SHP77 (cell line): ENCODE measurements around the gene SIAH3.
"Not testable (repeated sequence)": the region's sequence is repeated elsewhere in the genome, so short reads cannot be mapped to it uniquely, and the experiment has no call there.

Experiments used
- DNase-seq, 2 experiments: peaks; one replicate each; lab custom pipeline; 2025; lab: John Stamatoyannopoulos, UW

SIAH3 gene, protein sequence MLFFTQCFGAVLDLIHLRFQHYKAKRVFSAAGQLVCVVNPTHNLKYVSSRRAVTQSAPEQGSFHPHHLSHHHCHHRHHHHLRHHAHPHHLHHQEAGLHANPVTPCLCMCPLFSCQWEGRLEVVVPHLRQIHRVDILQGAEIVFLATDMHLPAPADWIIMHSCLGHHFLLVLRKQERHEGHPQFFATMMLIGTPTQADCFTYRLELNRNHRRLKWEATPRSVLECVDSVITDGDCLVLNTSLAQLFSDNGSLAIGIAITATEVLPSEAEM

DNA sequence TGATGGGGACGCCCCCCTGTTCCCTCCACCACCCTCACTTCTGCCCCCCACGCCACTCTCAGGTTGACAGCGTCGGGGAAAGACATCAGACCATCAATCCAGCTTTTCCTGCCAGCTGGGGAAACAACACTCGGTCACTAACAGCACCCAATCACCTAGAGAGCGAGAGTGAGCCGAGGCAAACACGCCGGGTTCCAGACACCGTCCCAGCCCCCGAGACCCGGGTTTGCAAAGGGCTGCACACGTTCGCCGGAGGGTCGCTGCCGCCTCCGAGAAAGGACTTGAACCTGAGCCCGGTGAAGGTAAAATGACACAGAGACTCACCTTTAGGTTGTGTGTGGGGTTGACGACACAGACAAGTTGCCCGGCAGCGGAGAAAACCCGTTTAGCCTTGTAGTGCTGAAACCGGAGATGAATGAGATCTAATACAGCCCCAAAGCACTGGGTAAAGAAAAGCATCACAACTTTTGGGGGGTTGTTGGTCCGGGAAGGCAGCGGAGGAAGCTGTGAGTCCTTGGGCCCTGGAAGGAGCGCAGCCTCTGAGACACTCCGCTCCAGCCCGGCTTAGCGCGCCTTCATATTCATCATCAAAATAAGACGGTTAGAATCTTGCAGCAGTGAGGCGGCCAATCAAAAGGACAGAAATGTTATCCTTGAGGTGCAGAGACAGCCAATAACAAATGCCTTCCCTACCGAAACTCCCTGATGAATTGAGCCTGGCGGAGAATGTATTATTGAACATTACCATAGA is at the start of gene SIAH3:
SIAH3 (minus strand) TSS at position 583 of the 751 bp plus-strand sequence; CDS start at position 459, 124 bp downstream.
- DNase-seq = no peak

DNA sequence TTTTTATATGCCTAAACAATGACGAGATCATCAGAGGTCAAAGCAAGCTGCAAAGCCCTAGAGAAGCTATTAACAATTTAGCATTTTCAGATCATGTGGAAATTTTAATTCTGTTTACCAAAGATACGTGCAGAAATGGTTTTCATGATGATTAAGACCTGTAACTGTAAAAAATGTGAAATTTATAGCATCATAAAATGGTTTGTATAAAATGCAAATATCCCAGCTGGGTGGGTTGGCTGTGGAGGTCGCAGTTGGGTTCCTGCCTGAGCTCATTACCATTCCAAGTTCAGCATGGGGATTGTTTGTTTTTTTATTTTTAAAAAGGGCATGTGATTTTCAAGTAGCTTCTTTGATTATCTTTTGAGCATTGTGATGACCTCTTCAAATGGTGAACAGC is 47.9 kb upstream of the SIAH3 start:
- no peak for DNase-seq

DNA sequence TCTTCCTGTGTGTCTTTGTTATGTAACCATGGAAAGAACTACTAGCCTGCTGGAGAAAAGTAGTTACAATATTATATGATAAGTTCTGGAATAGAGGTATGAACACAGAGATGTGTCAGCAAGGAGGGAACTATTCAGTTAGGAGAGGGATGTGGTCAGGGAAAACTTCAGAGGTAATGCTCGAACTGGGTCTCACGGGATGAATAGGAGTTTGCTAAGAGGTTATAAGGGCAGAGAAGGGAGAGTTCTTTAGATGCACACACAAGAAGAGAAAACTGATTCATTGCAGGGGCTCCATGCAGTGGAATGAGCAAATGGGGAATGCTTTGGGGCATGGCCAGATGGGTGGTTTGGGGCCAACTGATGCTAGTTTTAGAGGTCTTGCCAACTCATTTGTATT is 46.0 kb upstream of the SIAH3 start:
- DNase-seq = no peak

DNA sequence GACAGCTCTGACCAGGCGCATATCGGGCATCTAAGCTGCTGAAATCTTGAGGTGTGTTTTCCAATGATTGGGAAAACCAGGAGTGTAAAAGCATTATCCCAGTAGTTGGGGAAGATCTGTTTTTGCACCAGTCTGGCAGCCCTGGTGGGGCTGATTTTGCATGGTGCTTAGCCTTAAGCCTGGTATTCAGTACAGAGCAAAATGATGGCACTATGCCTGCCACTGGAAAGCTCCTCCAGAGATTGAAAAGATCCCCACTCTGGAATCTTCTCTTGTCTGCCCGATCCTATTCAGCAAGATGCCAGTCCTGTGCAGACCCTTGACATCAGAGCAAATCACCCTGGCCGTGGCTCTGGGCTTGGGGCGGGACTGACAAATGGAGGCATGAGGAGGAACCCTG is 44.7 kb upstream of the SIAH3 start:
- DNase-seq = no peak

DNA sequence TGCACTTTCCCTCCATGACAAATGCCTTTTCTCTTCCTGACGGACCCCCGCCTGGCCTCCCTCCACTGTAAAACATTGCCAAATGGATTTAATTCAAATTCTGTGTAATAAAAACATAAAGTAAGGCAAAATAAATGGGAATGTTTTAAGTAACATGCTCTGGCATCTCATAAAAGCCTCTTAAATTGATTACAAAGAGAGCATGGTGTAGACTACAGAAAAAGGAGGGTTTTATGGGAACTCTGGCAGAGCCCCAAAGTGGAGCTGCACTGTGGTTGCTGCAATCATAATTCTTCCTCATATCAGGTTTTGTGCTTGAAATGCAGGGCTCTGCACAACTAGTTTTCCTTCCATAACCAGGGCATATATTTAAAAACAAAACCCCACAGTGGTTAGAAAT is 44.3 kb upstream of the SIAH3 start:
- DNase-seq = no peak

DNA sequence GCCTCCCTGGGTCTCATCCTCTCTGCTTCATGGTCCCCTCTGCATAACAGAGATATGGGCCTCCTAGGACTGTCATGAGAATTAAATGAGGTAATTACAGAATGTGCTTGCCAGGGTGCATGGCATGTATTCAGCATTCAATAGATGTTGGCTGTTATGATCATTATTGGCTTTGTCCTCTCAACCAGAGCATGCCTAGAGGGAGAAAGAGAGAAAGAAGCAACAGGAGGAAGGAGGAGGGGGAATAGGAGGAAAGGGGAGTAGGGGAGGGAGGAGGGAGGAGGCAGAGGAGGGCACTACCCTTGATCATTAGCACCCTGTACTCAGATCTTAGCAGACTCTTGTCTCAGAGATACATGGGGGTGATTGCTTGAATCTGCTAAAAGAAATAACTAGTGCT is 41.0 kb upstream of the SIAH3 start:
- DNase-seq = no peak

DNA sequence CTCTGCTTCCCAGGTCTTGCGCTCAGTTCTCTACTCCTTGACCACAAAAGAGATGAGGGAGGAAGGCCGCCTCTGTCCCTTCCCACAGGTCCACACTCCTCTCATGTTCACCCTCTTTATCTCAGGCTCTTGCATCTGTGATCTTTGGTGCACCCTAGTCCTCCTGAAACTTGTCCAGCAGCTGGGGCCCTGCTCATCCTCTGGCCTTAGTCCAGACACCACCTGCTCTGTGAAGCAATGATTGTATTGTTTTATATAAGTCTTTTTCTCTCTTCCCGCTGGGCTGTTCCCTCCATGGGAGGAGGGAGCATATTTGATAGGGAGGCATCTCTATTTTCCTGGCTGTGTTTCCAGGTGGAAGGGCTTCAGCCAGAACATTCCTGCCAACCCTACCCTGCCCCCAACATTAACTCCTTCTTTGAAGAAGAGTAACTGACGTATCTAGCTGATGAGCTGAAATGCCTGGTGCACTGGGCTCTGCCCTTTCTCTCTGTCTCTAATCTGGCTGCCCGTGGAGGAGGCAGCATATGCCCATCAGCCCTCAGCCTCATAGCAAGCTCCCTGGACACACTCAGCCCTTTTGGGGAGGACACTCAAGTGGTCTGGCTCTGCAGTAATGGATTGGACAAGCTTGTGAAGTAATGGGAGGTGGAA is 38.2 kb upstream of the SIAH3 start:
- DNase-seq = peak in 1 of 2 experiments; percentile 6

DNA sequence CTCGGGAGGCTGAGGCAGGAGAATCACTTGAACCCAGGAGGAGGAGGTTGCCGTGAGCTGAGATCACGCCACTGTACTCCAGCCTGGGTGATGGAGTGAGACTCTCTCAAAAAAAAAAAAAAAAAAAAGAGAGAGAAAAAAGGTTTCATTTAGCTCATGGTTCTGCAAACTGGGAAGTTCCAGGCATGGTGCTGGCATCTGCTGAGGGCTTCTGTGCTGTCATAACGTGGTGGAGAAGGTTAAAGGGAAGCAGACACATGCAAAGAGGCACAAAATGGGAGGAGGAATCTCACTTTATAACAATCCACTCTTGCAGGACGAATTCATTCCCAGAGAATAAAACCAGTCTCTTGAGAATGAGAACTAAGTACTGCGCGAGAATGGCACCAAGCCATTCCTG is 34.9 kb upstream of the SIAH3 start:
- DNase-seq = no peak

DNA sequence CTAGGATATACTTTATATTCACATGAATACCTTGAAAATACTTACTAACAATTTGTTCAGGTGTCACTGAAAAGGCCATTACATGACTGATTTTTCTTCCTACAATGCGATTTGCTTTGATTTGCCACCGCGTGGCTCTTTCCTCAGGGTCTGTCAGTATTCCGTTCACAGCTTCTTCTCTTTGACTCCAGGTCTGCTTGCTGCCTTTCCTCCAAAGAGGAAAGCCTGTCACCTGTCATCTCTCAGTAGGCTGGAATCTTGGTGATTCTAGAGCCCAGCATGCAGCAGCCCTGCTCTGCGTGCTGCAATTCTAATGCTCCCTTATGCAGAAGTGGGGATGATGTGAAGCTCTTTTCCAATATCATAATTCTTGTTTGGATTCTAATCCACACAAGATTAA is 33.6 kb upstream of the SIAH3 start:
- DNase-seq = no peak

DNA sequence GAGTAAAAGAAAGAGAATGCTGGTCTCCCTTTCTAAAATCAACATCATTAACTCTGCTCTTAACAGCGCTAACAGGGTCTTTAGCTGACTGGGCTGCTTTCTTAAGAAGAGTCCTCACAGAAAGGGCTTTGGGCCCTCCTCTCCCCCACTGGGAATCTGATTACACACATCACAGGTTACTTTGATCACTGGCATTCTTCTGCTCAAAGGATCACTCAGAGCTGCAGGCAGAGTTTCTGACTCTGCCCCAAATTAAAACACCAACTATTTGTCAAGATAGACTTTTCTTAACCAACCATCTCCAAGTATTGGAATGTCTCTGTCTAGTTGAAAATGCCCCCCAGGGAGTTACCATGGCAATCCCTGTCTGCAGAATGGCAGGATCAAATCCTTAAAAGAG is 31.1 kb upstream of the SIAH3 start:
- DNase-seq = no peak

DNA sequence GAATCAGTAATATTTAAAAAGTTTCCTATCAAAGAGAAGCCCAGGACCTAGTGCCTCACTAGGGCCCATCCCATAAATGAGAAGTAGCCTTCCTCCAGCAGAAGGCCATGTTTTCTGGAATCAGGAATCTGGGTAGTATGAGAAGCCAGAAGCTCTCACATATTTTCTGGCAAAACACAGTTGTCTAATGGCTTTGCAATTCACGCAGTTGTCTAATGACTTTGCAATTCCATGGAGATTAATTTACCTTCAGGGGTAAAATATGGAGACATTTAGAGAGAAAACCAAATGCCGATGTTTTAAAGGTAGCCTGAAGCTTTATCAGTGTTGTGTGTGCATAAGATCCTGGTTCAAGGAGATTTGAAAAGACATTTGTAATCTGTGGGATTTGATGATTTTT is 29.8 kb upstream of the SIAH3 start:
- DNase-seq = no peak

DNA sequence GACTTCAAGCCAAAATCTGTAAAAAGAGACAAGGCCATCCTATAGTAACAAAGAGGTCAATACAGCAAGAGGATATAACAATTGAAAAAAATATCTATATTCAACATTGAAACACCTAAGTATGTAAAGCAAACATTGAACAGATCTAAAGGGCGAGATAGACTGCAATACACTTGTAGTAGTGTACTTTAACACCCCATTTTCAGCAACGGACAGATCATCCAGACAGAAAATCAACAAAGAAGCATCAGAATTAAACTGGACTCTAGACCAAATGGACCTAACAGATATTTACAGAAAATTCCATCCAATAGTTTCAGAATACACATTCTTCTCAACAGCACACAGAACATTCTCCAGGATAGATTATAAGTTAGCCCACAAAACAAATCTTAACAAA is 28.7 kb upstream of the SIAH3 start:
- DNase-seq = no peak

DNA sequence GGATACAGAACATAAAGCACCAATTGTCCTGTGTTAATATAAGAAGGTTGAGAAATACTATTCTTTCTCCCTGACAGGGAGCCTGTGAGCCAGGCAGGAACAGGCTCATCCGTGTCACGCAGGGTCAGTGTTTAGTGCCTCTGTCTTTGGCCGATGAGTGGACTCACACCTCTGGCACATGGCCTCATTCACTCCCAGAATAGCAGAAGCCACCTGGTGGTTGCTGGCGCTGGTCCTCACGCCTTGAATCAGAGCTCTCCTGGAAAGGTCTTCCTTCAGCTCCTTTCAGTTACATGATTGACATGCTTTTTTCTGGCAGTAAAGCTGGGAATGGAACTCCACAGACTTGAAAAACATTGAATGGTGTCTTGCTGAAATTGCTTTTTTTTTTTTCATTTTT is 28.1 kb upstream of the SIAH3 start:
- DNase-seq = peak; percentile 26 to 28

DNA sequence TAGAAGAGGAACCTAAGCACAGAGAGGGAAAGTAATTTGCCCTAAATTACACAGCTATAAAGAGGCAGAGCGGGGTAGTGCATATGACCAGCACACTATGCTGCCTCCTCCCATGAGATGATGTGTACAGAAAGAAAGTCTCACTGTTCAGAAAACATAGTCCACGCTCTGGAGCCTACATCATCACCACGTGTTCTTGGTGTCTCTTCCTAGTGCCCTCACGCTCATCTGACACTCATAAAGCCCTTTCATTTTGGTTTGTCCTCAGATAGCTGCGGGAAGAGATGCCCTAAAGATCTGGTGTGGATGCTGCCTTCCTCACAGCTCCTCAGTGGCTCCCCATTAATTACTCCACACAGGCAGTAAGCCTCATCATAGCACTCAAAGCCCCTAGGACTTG is 27.4 kb upstream of the SIAH3 start:
- DNase-seq = no peak

DNA sequence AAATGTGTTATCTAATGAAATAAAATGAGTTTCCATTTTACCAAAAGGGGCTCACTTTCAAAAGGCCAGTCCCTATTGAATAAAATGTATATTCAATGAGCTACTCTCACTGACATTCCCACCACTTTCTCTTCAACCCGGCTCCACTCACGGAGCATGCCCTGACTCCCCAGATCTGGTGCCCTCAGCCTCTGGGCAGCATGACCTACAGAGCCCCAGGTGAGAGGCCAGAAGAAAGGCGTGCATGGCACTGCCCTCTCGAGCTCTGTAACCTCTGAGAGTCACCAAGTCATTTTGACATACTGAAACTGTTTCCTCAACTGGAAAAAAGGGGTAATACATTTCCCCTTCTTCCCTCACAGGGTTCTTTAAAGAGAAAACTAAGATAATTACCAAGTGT is 25.2 kb upstream of the SIAH3 start:
- DNase-seq = no peak

DNA sequence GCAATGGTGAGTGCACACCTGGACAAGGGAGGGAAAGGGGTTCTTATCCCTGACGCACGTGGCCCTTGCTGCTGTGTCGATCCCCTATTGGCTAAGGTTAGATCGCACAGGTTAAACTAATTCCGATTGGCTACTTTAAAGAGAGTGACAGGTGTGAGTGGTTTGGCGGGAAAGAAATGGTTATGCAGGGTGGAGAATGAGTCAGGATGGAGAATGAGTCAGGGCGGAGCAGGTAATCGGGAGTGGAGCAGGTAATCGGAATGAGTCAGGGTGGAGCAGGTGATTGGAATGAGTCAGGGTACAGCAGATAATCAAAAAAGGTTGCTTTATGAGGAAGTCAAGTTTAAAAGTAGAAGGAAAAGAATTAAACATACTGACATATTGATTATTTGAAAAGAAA is 24.4 kb upstream of the SIAH3 start:
- DNase-seq = no peak

DNA sequence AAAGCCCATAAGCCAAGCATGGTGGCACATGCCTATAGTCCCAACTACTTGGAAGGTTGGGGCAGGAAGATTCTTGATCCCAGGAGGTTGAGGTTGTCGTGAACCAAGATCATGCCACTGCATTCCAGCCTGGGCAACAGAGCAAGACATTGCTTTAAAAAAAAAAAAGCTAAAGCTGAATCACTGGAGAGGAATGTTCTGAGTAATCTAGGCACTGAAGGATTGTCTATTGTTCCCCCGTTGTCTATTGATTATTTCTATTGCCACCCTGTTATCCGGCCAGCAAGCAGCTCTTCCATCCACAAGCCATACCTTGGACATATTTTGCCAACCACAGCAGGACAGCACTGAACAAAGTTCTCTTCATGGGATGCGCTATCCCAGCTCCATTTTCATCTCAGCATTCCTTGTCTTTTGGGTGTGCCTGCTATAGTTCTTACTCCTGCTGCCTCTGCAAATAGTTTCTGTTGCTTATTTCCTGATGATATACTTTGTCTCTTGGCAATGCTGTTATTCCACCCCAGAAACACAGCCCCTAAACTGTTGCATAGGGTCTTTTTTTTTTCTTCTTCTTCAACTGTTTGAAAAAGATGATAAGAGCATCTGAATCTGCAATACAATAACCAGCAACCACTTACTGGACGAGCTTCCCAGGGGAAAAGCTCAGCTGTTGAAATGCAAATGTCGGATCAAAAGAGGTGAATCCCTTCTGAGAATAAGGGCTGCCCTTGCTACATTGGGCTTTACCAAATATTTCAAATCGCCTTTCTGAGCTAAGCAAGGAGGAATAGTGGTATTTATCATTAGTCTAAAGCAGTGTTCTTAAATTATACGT is 22.2 kb upstream of the SIAH3 start:
- no peak for DNase-seq

DNA sequence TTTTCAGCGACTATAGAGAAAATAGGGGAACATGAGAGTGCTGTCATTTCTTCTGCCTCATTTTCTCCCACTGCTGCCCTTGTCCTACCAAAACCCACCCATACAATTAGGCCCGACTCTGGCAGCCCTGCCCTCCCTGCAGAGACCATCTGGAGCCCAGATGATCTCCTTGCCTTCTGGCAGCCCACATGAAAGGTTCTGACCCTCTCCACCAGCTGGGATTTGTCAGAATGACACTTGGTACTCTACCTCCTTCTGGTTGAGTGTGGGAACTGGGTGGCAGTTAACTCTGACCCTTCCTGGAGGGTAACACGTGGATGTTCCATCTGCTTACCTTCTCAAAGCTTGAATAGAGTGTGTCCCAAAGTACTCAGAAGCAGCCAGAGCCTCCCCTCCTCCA is 21.0 kb upstream of the SIAH3 start:
- DNase-seq = no peak

DNA sequence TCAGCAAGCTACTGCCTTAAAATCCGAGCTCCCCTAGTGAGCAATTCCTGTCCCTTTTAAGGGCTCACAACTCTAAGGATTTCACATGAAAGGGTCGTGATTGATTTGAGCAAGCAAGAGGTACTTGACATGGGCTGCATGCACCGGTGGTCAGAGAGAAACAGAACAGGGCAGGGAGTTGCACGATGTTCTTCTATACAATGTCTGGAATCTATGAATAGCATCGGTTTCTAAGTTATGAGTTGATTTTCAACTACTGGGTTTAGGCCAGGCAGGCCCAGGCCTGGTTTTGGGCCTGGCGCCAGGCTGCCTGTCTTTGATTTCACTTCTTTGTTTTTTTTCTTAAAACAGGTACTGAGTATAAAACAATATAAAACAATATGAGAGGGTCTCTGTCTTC is 19.6 kb upstream of the SIAH3 start:
- DNase-seq = not testable (repeated sequence)

DNA sequence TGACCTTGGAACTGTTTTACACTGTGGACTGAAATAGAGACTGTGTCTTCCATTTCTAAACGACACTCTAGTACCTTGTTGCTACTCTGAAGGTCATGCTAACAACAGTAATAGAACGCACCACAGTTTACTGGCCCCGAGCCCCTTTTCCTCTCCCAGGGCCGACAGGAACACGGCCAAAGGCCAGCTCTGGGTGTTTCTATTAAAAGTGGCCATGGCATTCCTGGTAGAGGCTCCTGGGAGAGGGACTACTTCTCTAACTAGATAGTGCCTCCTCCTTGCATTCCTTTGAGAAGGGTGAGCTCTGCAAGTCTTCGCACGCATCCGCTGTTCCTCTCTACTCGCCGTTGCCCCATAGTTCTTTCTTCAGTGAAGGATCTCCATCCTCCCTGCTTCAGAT is 18.7 kb upstream of the SIAH3 start:
- DNase-seq = no peak

DNA sequence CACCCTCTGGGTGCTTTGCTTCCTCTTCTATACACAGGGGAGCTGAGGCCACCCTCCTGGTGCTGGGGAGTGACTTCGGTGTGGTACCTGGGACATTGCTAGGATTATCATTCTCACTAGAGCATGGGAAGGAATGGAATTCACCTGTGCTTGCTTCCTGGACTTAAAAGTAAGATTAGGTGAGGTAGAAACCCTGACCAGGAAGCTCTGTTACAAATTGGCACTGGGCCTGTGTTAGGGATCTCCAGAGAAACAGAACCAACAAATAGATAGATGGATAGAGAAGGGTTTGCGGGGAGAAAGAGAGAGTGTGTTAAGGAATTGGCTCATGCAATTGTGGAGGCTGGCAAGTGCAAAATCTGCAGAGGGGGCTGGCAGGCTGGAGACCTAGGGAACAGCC is 13.9 kb upstream of the SIAH3 start:
- DNase-seq = no peak
